GM21367 (cell line): ENCODE measurements around the gene RFTN1.
A peak's percentile ranks its signal among the peaks of the same experiment; 100 is the strongest.

Experiments used
- ATAC-seq: cut with Tn5 transposase; IDR thresholded peaks from one replicate; pipeline ENCODE4 v1.9.1; 2021; ENCODE audit not compliant: unreplicated experiment

The RFTN1 gene

DNA sequence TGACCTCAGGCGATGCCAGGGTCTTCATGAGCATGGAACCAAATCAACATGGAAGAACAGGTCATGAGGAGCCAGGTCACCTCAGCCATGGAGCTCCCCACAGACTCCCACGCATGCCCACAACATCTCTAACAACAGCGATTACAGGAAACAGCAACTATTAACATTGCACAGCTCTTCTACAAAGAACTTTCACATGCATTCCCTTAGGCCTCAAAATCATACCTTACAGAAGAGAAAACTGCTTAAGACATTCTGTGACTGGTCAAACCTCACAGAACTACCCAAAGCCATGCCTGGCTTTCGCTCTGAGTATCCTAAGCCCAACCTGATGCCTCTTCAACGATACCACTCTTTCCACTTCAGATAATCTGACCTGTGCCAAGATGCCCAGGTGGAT, 130.7 kb downstream of the RFTN1 start:
- ATAC-seq, result no peak

DNA sequence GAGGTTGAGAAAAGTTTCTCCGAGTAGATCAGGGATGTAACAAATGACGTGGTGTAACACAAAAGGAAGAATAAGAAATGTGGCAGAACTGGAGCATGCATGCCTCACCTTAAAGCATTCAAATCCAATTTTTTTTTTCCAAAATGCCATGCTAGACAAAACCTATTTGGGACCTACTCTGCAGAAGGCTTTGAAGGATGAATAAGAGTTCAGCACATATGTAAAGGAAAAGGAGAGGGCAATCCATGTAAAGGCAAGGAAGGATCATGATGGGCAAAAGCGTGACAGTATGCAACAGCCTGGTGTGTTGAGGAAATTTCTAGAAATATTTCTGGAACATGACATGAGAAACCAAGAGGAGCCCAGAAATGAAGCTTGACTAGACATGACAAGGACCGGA, 132.1 kb downstream of the RFTN1 start:
- no peak for ATAC-seq

DNA sequence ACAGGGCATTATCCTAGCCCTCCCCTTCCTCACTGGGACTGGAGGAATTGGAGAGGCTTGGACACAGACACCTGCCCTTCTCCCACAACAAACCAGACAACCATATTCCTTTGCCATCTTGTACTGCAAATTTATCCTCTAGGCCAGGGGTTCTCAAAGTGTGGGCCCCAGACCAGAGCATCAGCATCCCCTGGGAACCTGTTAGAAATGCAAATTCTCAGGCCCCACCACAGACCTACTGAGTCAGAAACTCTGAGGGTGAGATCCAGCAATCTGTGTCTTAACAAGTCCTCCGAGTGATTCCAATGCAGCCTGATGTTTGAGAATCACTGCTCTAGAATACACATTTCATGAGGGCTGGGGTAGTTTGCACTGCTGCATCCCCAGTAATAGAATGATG, 133.1 kb downstream of the RFTN1 start:
- ATAC-seq, result no peak

DNA sequence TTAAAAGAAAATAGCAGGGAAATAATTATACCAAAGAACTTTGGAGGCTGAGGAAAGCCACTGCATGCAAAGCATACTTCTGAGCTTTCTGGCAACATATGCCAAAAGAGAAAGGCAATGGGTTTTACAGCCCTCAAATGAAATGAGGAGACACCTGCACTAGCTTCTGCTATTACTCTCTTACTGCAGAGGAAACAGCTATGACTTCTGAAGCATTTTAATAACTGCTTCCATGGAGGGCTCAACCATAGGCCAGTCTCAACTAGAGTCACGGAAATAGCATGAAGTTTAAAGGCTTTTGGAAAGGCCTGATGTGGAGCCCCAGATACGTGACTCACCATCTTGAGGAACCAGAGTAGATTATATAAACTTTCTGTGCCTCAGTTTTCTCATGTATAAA, 133.7 kb downstream of the RFTN1 start:
- ATAC-seq, result no peak

DNA sequence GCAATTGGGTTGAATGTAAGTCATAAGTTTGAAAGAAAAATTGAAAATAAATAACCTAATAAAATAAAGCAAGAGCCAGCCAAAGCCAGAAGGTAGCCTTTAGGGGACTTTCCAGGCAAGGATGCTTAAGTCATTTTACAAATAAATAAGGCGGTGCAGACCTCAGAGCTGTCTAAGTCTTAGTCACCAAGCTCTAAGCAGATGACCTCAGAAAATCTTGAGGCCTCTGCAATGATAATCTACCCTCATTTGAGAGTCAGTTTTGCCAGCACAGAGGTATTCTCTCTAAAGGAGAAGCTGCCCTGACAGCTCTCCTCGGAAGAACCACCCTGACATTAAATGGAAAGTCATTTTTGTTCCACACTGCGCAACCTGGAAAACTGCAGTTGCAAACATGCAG, 134.6 kb downstream of the RFTN1 start:
- ATAC-seq, result peak; percentile 30

DNA sequence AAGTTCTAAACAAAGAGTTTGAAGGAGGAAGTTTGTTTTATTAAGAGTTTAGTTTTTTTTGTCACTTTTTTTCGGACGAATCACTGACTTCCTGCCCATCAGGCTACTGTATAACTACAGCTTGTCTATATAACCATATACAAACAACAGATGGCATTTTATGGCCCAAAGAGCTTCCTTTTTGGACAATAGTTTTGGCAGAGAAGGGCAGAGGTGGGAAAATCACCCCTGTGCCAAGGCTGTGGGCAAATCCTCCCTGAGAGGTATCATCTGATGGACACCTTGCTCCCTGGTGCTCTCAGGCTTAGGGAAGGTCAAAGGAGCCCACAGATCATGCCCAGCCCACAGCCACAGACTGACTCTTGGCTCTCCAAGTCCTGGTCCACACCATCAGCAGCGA, 135.1 kb downstream of the RFTN1 start:
- ATAC-seq, result no peak

DNA sequence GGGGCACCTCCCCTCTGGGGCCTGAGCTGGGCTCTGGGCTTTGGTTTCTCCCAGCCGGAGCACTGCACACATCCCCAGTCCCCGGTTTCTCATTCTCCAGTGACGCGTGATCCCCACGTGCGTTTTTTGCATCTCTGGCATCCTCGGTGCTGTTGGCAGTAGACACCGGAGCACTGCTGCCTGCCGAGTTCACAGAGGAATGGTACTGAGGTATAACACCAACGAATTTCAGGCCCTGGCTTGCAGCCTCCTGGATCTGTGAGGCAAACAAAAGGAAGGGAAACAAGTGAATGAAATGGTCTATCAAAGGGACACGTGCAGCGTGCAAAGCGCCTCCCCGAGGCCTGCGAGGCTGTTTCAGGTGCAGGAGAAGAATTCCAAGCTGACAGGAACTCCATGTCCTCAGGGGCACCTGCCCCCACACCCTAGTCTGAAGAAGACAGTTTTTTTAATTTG, 135.6 kb downstream of the RFTN1 start:
- ATAC-seq, result no peak

DNA sequence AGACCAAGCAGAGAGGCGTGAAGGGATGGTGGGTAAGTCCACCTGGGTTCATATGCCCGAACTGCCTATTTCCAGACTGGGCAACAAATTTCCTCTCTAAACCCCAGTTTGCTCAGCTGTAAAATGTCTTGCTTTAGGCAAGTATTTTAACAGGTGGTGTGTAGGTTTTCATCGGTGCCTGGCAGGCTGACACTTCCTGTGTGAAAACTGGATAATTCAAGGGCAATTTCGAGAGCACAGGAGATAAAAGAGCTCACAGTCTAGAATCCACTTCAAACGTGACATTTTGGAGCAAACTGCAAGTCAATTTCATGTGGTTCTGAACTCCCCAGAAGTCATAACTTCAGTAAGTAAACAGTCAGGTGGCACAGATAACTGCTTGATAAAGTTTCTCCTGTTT, 136.3 kb downstream of the RFTN1 start:
- no peak for ATAC-seq

DNA sequence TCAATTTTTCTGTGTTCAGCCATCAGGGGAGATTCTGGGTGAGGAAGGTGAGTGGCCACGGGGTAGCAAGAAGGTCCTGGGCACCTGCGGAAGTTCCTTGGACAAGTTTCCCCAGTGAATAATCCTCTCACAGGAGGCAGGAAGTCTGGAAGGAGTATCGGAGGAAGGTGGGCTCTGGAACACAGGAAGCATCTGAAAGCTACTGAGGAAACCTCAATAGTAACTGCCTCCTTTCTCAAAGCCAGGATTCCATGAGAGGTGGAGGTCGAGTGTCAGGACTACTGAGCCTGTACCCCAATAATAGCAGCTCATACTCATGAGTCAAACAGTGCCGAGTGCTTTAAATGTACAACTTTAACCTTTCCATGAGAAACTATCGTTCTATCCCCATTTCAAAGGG, 137.6 kb downstream of the RFTN1 start:
- ATAC-seq, result no peak

DNA sequence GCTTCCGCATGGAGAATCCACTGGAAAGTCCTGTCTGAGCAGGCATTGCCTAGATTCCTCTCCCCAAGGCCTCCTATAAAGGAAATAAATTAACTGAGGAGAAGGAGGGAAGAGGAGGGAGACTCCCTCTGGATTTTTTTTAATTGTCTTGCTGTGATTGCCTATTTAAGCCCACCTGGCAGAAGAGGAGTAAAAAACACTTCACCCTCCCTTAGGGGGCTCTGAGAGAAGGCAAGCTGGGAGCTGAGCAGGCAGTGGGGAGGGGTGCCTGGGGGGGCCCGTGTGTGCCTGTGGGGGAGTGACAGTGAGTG, 138.6 kb downstream of the RFTN1 start:
- no peak for ATAC-seq

DNA sequence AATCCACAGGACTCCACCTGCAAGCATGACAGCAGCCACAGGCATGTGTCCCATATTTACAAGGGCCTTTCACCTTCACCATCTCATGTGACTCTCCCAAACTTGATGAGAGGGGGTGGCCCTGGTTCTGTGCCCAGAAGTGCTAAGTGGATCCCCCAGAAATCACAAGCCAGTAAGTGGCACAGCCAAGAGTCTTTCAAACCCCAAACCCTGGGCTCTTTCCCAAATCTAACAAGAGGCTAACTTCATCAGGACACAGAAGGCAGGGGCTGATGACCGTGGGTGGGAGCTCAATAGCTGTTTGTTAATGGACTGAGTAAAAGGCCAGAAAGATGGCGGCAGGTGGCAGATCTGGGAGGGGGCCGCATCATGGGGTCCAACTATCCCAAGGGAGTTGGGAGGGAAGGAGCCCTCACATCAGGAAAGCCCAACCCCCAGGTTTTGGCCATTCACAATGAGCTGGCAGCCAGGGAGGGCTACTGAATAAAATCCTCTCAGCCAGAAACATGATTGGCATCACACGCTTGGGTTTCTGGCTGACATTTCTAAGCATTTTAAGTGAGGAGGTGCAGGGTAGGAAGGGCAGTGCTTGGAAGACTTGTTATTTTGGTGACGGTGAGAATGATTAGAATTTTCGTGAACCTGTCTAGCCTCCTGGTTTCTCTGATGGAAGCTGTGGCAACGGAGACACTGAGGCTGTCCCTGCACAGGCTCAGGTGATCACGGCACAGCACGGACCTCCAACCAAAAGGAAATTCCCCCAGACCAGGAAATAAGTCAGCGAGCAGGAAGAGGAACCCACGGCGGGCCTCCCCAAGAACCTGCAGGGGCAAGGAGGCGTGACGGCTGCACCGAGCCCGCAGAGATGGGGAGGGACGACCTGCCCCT, 139.2 kb downstream of the RFTN1 start:
- ATAC-seq, result peak; percentile 25

DNA sequence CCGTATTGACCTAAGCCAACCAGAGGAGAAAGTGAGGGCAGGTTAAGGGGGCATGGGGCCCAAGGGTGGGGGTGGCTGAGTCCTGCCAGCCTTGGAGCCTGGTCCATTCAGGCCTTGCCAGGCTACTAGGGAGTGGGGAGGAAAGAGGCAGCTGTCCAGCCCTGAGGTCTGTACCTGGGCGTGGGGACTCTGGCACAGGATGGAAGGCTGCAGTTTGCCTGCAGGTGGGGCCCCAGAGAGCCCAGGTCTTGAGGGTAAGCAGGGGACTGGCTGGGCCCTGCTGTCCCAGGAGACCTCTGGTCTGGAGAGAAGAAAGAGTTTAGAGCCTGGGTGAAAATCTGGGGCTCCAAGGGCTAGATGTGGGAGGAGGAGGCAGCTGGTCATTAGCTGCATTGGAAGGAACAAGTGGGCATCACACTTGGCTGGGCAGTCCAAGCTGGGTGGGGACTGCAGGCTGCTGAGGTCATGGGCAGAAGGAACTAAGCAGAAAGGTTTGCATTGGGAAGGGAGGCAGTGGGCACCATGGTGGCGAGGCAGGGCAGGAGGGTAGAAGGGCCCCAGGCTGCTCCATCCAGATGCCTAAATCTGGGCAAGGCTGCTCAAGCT, 140.1 kb downstream of the RFTN1 start:
- no peak for ATAC-seq

DNA sequence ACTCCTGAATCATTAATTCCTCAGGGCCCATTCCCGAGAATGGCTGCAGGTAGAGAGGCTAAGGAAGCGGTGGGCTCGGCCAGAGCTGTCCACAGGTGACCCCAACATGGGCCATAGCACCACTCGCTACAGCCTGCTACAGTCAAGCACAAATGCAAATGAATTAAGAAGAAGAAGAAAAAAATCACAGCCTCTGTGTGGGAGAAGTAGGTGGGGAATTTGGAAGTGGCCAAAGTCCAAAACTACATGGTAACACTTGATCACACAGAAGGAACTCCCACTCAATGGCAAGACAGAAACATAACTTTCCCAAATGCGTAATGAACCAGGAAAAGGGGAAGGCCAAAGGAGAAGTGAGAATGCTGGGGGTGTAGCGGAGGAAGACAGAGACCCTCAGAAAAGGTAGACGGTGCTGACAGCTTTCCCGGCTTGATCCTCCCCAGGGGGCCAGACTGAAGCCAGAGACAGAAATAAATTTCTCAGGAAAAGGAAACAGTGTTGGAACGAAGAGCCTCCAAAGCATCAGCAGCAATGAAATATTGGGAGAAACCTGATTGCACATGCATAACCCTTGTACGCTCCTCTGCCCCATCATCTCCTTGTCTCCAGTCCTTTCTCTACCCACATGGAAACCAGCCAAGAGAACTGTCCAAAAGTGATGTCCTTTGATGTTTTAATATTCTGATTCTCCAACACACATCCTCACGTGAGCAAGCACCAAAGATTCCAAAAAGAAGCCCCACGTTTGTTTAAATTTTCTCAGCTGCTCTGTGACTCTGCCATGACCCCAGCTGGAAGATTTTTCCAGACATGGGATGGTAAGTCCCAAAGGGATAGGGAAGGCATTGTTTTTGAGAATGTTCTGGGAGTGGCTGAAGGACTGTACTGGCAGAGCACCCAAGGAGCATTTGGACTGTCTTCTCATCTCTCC, 140.9 kb downstream of the RFTN1 start:
- peak; percentile 17 for ATAC-seq

DNA sequence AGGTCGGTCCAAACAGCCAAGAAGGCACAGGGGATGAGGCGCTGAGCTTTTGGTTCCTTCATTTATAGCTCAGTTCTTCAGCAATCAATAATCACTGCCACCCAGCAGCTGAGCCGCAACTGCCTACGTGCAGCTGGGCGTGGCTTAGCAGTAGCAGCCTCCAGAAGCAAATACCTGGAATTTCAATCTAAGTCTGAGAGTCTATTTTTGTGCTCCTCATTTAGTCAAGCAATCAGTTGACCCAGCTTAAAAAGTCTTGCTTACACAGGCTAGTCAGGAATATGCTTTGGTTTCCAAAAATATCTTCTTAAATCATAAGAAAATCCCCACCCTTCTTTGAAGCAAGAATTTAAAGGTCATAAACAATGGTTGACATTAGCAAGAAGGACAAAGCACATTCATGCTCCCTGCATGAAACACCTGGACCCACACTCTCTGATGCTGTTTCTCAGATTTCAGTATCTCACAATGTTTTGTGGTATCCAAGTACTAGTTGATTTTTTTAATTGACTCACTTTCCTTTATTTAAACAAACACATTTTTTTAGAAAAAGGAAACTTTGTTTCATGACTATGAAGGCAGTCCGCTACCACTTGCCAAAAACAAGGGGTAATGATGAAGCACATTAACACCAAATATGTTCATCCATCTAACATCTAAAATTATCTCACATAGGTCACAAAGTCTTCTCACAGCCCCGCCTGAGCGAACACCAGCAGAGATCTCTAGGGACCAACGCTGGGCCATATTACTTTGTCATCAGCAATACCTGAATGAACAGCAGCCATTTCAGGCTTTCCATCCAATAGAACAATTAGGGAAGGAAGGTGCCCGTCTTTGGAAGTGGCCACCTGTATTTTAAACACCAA, 142.4 kb downstream of the RFTN1 start:
- no peak for ATAC-seq

DNA sequence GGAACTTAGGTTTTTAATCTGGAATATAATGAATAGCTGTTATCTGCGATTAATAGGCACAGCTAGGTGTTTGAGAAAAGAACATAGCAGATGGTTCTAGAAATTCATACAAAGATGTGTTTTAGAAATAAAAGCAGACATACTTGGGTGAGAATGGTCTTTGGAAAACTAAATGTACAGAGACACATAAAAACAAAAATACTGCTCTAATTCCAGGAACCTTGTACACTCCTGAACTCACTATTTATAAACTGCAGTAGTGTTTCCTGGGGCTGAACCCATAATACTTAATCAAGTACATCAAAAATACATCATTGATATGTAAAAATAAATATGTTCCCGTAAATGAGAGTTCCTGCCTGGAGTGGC, 143.0 kb downstream of the RFTN1 start:
- ATAC-seq, result no peak

DNA sequence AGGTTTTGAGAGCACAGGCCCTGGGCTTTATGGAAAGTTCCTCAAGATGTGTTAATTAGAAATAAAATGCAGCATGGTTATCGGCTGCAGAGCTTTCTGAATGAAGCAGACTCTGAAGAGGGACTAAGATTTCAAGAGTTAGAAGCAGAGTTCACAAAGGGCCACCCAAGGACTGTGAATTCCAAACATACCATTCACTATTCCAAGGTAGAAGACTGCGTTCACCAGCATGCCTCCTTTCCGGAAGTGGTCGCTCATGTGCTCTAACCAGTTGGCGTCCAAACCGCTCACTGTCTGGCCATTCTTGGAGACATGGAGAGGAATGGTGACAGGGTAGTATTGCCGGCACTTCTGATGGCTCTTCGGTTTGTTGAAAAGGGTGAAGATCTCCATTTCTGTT, 143.6 kb downstream of the RFTN1 start:
- ATAC-seq, result no peak

DNA sequence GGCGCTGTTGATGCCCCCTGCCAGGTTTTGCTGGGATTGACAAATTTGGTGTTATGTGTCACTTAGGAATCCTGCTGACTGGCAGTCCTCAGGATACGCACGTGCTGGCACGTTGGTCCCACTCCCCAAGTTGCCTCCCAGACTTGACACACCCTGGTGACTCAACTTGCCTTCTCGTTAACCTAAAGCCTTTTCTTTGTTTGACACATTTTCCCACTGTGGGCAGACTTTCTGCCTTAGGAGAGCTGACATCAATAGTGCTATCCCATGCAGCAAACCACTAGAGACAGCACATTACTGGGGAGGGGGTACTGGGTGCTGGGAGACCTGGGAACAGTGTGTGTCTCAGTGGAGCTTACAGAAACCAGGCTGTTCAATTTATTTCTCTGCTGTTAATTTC, 144.2 kb downstream of the RFTN1 start:
- ATAC-seq, result no peak

DNA sequence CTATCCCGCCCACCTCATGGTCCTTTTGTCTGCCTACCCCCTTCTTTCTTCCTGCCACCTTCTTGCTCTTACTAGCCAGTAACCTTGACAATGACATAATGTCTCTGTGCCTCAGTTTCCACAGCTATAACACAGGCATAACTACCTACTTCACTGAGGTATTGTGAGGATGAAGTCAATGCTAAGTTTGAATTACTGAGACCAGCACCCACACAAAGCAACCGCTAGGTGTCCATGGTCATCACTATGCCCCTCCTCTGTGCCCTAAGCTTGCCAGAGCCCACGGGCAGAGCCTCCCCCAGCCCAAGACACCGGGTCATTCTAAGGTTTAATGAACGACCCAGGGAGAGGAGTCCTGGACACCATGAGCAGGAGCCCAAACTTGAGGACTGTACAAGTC, 146.9 kb downstream of the RFTN1 start:
- ATAC-seq, result no peak

DNA sequence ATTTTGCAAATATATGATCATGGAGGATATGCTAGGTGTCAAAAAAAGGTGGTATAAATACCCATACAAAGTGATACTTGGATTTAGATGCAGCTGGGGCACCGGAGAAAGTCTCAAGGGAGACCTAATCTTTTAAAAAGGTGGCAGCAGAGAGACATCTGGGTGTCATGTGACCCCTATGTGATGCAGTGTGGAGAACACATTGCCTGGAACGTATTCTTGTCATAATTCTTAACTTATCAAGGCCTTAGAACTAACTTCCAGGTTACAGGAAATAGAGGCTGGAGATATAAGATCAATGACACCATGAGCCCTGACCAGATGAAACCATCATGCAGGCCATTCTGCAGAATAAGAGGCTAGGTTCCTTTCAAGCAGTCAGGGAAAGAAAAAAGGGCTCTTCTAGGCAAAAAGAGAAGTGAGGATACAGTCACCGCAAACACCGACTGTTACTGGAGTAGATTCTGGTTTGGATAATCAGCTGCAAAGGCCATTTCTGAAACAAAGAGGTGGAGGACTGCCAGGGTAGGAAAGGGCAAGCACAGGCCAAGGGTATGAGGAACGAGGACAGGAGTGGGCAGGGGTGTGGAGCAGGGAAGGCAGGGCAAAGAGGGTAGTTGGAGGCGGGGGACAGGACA, 147.9 kb downstream of the RFTN1 start:
- no peak for ATAC-seq

DNA sequence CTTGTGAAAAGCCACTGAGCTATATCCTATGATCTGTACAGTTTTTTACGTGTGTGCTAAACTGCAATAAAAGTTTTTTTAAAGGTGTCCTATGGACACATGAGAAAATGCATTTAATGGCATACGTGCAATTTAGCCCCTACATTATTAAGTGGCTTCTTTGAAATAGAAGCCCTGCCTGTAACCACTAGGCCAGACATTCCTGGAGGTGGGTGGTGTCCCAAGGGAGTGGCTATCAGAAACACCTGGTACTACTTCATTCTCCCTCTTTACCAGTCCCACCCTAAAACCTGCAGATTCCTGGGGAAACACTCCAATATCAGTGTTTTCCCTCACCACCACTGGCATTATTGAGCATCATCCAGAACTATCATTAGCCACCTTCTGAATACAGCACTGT, 148.5 kb downstream of the RFTN1 start:
- ATAC-seq, result no peak
